ENCODE results near the gene BEST2. TPM values are rescaled to one million over a fixed set of nuclear protein-coding genes. Genes with fewer than 3 reads are reported as not detected.
A peak's percentile ranks its signal among the peaks of the same experiment; 100 is the strongest.

BEST2 gene
- total RNA-seq, 1 experiment from 2014 or later, result 0.70 TPM

GRCh38 chr19:12783291-12783848, 31.8 kb downstream of the BEST2 start:
- CTCF ChIA-PET, result interaction anchor here (0.6 to 2.0 kb wide), 5 partner anchors 9 to 105 kb away, joined by 3 to 8 read pairs (median 5); no protein-coding TSS in a partner anchor
- no TSS peak for BruUV-seq (replicated peaks)

DNA sequence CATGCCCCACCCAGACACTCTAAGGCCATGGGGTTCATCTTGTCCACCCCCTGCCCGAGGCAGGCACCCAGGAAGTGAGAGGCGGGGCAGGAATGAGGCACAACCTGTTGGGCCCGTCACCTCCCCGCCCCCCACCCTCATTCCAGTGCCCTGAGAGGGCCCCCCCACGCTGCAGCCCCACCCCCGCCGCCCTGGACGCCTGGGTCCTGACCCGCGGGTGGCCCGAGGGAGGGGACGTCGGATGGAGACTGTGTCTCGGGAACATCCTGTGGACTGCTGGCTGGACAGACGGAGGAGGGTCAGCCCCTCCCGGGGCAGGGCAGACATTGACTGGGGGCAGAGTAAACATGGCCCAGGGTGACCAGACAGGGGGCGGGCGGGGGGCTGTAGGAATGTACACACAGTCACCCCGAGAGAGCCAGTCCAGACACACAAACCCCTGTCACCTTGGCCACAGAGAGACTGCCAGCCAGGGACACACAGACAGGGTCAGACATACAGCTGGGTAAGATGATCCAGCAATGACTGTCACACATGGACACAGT, 32.3 kb downstream of the BEST2 start:
- no TSS peak for BruUV-seq (replicated peaks)
- DNase-seq (ENCODE audit: unreplicated experiment), result peak; percentile 58
- no peaks in the 10 kb centered on the region for H3K36me3 Mint-ChIP-seq (ENCODE audit: insufficient read depth, unreplicated experiment)
- H3K4me3 Mint-ChIP-seq (ENCODE audit: unreplicated experiment), result peak overlapping the region; percentile 68
- peaks cover 9% of the 10 kb centered on the region for H3K4me1 Mint-ChIP-seq (ENCODE audit: insufficient read depth, unreplicated experiment)
- H3K9me3 Mint-ChIP-seq (ENCODE audit: unreplicated experiment), result no peaks in the 10 kb centered on the region
- TF ChIP-seq, protein P1, sequence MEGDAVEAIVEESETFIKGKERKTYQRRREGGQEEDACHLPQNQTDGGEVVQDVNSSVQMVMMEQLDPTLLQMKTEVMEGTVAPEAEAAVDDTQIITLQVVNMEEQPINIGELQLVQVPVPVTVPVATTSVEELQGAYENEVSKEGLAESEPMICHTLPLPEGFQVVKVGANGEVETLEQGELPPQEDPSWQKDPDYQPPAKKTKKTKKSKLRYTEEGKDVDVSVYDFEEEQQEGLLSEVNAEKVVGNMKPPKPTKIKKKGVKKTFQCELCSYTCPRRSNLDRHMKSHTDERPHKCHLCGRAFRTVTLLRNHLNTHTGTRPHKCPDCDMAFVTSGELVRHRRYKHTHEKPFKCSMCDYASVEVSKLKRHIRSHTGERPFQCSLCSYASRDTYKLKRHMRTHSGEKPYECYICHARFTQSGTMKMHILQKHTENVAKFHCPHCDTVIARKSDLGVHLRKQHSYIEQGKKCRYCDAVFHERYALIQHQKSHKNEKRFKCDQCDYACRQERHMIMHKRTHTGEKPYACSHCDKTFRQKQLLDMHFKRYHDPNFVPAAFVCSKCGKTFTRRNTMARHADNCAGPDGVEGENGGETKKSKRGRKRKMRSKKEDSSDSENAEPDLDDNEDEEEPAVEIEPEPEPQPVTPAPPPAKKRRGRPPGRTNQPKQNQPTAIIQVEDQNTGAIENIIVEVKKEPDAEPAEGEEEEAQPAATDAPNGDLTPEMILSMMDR (IDR thresholded peaks at IDR 0.05; ENCODE audit: unreplicated experiment), result no peak
- intact Hi-C loops (cut with micrococcal nuclease), result no loop called here
- H3K27ac Mint-ChIP-seq (ENCODE audit: low read depth, unreplicated experiment), result no peak overlapping the region
- POLR2A ChIA-PET, result interaction anchor here (0.7 to 2.7 kb wide), 4 partner anchors 9 to 84 kb away, joined by 3 to 91 read pairs (median 3); partner anchors contain the start of gene JUNB
- CTCF ChIA-PET, result interaction anchor here (2.0 kb wide), 1 partner anchor 63 kb away, joined by 7 read pairs; no protein-coding TSS in a partner anchor
- H3K27me3 Mint-ChIP-seq (ENCODE audit: insufficient read depth, unreplicated experiment), result no peaks in the 10 kb centered on the region

More at GRCh38 chr19:12783291-12783848, 31.8 kb downstream of the BEST2 start:
- H3K4me3 Mint-ChIP-seq (ENCODE audit: unreplicated experiment), result peak overlapping the region; percentile 68
- no peak for DNase-seq (ENCODE audit: unreplicated experiment)
- TF ChIP-seq, protein P1 (IDR thresholded peaks at IDR 0.05; ENCODE audit: unreplicated experiment), result no peak
- H3K4me1 Mint-ChIP-seq (ENCODE audit: insufficient read depth, unreplicated experiment), result peaks cover 7% of the 10 kb centered on the region
- POLR2A ChIA-PET, result interaction anchor here (0.7 to 2.7 kb wide), 8 partner anchors 10 to 369 kb away, joined by 3 to 91 read pairs (median 3); partner anchors contain the start of genes GCDH, GET3, JUNB and ZNF490
- no peaks in the 10 kb centered on the region for H3K9me3 Mint-ChIP-seq (ENCODE audit: unreplicated experiment)
- no peaks in the 10 kb centered on the region for H3K27me3 Mint-ChIP-seq (ENCODE audit: insufficient read depth, unreplicated experiment)
- no peaks in the 10 kb centered on the region for H3K36me3 Mint-ChIP-seq (ENCODE audit: insufficient read depth, unreplicated experiment)
- no peak overlapping the region for H3K27ac Mint-ChIP-seq (ENCODE audit: low read depth, unreplicated experiment)
- intact Hi-C loops (cut with micrococcal nuclease), result no loop called here

DNA sequence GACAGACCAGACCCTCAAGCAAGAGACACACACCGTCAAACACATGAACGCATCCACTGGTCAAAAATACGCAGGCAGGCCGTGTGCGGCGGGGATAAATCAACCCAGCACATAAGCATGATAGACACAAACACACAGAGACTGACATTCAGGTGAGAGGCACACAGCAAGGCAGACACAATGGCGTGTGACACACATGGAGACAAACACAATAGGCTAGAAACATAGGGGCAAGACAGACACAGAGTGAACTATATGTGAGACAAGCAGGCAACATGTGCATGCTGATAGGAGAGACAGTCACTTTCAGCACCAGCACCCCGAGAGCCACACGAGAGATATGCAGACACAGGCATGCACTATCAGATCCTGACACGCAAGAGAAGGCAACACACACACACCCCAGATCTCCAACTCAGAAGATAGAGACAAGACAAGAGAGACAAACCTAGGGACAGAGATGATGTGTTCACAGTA, 32.8 kb downstream of the BEST2 start:
- Mint-ChIP-seq H3K9me3 (ENCODE audit: unreplicated experiment) (no peaks in the 10 kb centered on the region), H3K4me3 (ENCODE audit: unreplicated experiment) (no peak overlapping the region), H3K4me1 (ENCODE audit: insufficient read depth, unreplicated experiment) (peaks cover 13% of the 10 kb centered on the region), H3K36me3 (ENCODE audit: insufficient read depth, unreplicated experiment) (no peaks in the 10 kb centered on the region), H3K27me3 (ENCODE audit: insufficient read depth, unreplicated experiment) (no peaks in the 10 kb centered on the region), H3K27ac (ENCODE audit: low read depth, unreplicated experiment) (no peak overlapping the region)
- intact Hi-C loops (cut with micrococcal nuclease), result no loop called here
- no peak for DNase-seq (ENCODE audit: unreplicated experiment)
- ChIA-PET POLR2A (interaction anchor here (0.7 to 2.7 kb wide), 2 partner anchors 9 to 10 kb away, joined by 3 to 91 read pairs; partner anchors contain the start of gene JUNB), CTCF (no interaction called here)
- TF ChIP-seq, protein P1 (IDR thresholded peaks at IDR 0.05; ENCODE audit: unreplicated experiment), result no peak
- no TSS peak for BruUV-seq (replicated peaks)

GRCh38 chr19:12784871-12785430, 33.4 kb downstream of the BEST2 start:
- no peaks in the 10 kb centered on the region for H3K36me3 Mint-ChIP-seq (ENCODE audit: insufficient read depth, unreplicated experiment)
- no peak overlapping the region for H3K4me3 Mint-ChIP-seq (ENCODE audit: unreplicated experiment)
- CTCF ChIA-PET, result interaction anchor here (0.9 to 1.5 kb wide), 2 partner anchors 12 to 63 kb away, joined by 3 to 4 read pairs; no protein-coding TSS in a partner anchor
- intact Hi-C loops (cut with micrococcal nuclease), result no loop called here
- DNase-seq (ENCODE audit: unreplicated experiment), result no peak
- H3K9me3 Mint-ChIP-seq (ENCODE audit: unreplicated experiment), result no peaks in the 10 kb centered on the region
- H3K27ac Mint-ChIP-seq (ENCODE audit: low read depth, unreplicated experiment), result no peak overlapping the region
- TF ChIP-seq, protein P1 (IDR thresholded peaks at IDR 0.05; ENCODE audit: unreplicated experiment), result no peak
- H3K27me3 Mint-ChIP-seq (ENCODE audit: insufficient read depth, unreplicated experiment), result no peaks in the 10 kb centered on the region
- BruUV-seq (replicated peaks), result no TSS peak
- peaks cover 13% of the 10 kb centered on the region for H3K4me1 Mint-ChIP-seq (ENCODE audit: insufficient read depth, unreplicated experiment)
- POLR2A ChIA-PET, result interaction anchor here (0.8 to 5.0 kb wide), 2 partner anchors 8 to 11 kb away, joined by 3 to 132 read pairs; partner anchors contain the start of gene HOOK2
